ENCODE data around the gene FBN3. TPM values are rescaled to one million over a fixed set of nuclear protein-coding genes. Genes with fewer than 3 reads are reported as not detected.
"Not testable (repeated sequence)": the region's sequence is repeated elsewhere in the genome, so short reads cannot be mapped to it uniquely, and the experiment has no call there.

FBN3 gene
- total RNA-seq, 1 donor from 2014 or later, result not detected

GRCh38 chr19:8155318-8155717 lies 5.9 kb upstream of the FBN3 start:
- Mint-ChIP-seq H3K4me1 (peaks cover 12% of the 10 kb centered on the region), H3K27ac (no peak overlapping the region), H3K27me3 (peaks cover 28% of the 10 kb centered on the region), H3K9me3 (no peaks in the 10 kb centered on the region), H3K36me3 (ENCODE audit: low read depth) (no peaks in the 10 kb centered on the region), H3K4me3 (no peak overlapping the region)
- ATAC-seq (ENCODE audit: low read depth) (no peak), DNase-seq (no peak)
- TF ChIP-seq CTCF (IDR thresholded peaks at IDR 0.05), result no peak
- ChIA-PET POLR2A (interaction anchor here (1.8 kb wide), 1 partner anchor 39 kb away, joined by 4 read pairs; no protein-coding TSS in a partner anchor), CTCF (interaction anchor here (1.2 to 1.5 kb wide), 3 partner anchors 98 to 238 kb away, joined by 3 to 5 read pairs (median 4); no protein-coding TSS in a partner anchor)
- intact Hi-C loops (cut with micrococcal nuclease), result loop anchor here (2.0 to 5.0 kb wide), 2 partner anchors 87 to 587 kb away; no protein-coding TSS in a partner anchor

GRCh38 chr19:8154014-8154413 lies 4.6 kb upstream of the FBN3 start:
- intact Hi-C loops (cut with micrococcal nuclease), result loop anchor here (2.0 kb wide), 1 partner anchor 585 kb away; no protein-coding TSS in a partner anchor
- H3K9me3 Mint-ChIP-seq; H3K36me3 Mint-ChIP-seq (ENCODE audit: low read depth); H3K27ac Mint-ChIP-seq; H3K4me1 Mint-ChIP-seq; H3K4me3 Mint-ChIP-seq; CTCF ChIA-PET; DNase-seq: not testable (repeated sequence)
- ATAC-seq (ENCODE audit: low read depth), result peak; percentile 56
- H3K27me3 Mint-ChIP-seq, result peaks cover 34% of the 10 kb centered on the region
- POLR2A ChIA-PET, result interaction anchor here (1.8 kb wide), 1 partner anchor 40 kb away, joined by 4 read pairs; no protein-coding TSS in a partner anchor

- peaks cover 42% of the 10 kb centered on the region for H3K27me3 Mint-ChIP-seq
- POLR2A ChIA-PET, result no interaction called here
These were observed 2.3 kb upstream of the FBN3 start for GRCh38 chr19:8151767-8152035.

GRCh38 chr19:8150998-8151766 lies 1.8 kb upstream of the FBN3 start:
- POLR2A ChIA-PET, result interaction anchor here (0.7 kb wide), 2 partner anchors 482 to 1958 kb away, joined by 6 to 8 read pairs; partner anchors contain the start of gene RETN
- intact Hi-C loops (cut with micrococcal nuclease), result no loop called here

More at GRCh38 chr19:8151767-8152035, 2.3 kb upstream of the FBN3 start:
- no peak for TF ChIP-seq CTCF (IDR thresholded peaks at IDR 0.05)
- no peaks in the 10 kb centered on the region for H3K9me3 Mint-ChIP-seq
- DNase-seq (no peak), ATAC-seq (ENCODE audit: low read depth) (no peak)
- H3K4me3 Mint-ChIP-seq, result no peak overlapping the region
- intact Hi-C loops (cut with micrococcal nuclease), result no loop called here
- H3K27ac Mint-ChIP-seq, result no peak overlapping the region
- H3K4me1 Mint-ChIP-seq, result peaks cover 15% of the 10 kb centered on the region
- no peaks in the 10 kb centered on the region for H3K36me3 Mint-ChIP-seq (ENCODE audit: low read depth)
- CTCF ChIA-PET, result no interaction called here

GRCh38 chr19:8150178-8150865 lies 930 bp upstream of the FBN3 start:
- peaks cover 15% of the 10 kb centered on the region for H3K4me1 Mint-ChIP-seq
- no peak for TF ChIP-seq CTCF (IDR thresholded peaks at IDR 0.05)
- CTCF ChIA-PET, result interaction anchor here (1.0 kb wide), 1 partner anchor 8 kb away, joined by 3 read pairs; no protein-coding TSS in a partner anchor
- no peaks in the 10 kb centered on the region for H3K9me3 Mint-ChIP-seq
- intact Hi-C loops (cut with micrococcal nuclease), result no loop called here
- H3K27ac Mint-ChIP-seq, result no peak overlapping the region
- H3K4me3 Mint-ChIP-seq, result no peak overlapping the region
- H3K27me3 Mint-ChIP-seq, result peaks cover 45% of the 10 kb centered on the region
- DNase-seq (no peak), ATAC-seq (ENCODE audit: low read depth) (no peak)
- POLR2A ChIA-PET, result interaction anchor here (0.7 kb wide), 2 partner anchors 481 to 1958 kb away, joined by 6 to 8 read pairs; partner anchors contain the start of gene RETN
- no peaks in the 10 kb centered on the region for H3K36me3 Mint-ChIP-seq (ENCODE audit: low read depth)

More at GRCh38 chr19:8150998-8151766, 1.8 kb upstream of the FBN3 start:
- no peaks in the 10 kb centered on the region for H3K9me3 Mint-ChIP-seq
- H3K36me3 Mint-ChIP-seq (ENCODE audit: low read depth), result no peaks in the 10 kb centered on the region
- H3K27me3 Mint-ChIP-seq, result peaks cover 45% of the 10 kb centered on the region
- H3K27ac Mint-ChIP-seq, result no peak overlapping the region
- no peak overlapping the region for H3K4me3 Mint-ChIP-seq
- H3K4me1 Mint-ChIP-seq, result peaks cover 15% of the 10 kb centered on the region
- CTCF ChIA-PET, result no interaction called here
- DNase-seq, result no peak
- TF ChIP-seq CTCF (IDR thresholded peaks at IDR 0.05), result no peak
- no peak for ATAC-seq (ENCODE audit: low read depth)

All from activated B cell treated with CpG ODN at 0.5 μM for 24 hours (primary cell).